Mucosa of stomach (tissue), 1 donor: Measurements from ENCODE around the gene PHTF1.

Experiments
- H3K27me3 ChIP-seq: one replicate; pipeline ENCODE4 v1.7.0; 2013; ENCODE audit warnings: mild to moderate bottlenecking, low read length; ENCODE audit not compliant: control insufficient read depth, insufficient read depth
- H3K36me3 ChIP-seq: one replicate; pipeline ENCODE4 v1.7.0; 2013; ENCODE audit warnings: low read length; ENCODE audit not compliant: control insufficient read depth, insufficient read depth
- H3K4me1 ChIP-seq: one replicate; pipeline ENCODE4 v1.7.0; 2013; ENCODE audit warnings: mild to moderate bottlenecking, low read length; ENCODE audit not compliant: control insufficient read depth, insufficient read depth
- H3K4me3 ChIP-seq: one replicate; pipeline ENCODE4 v1.7.0; 2013; ENCODE audit warnings: low read length
- H3K9ac ChIP-seq: one replicate; pipeline ENCODE4 v1.7.0; 2013; ENCODE audit warnings: mild to moderate bottlenecking, low read length, moderate library complexity
- H3K9me3 ChIP-seq: one replicate; pipeline ENCODE4 v1.7.0; 2013; ENCODE audit warnings: mild to moderate bottlenecking, low read length, moderate library complexity; ENCODE audit not compliant: control insufficient read depth
- donor health status: Pancreatic carcinoma.

Gene PHTF1

DNA sequence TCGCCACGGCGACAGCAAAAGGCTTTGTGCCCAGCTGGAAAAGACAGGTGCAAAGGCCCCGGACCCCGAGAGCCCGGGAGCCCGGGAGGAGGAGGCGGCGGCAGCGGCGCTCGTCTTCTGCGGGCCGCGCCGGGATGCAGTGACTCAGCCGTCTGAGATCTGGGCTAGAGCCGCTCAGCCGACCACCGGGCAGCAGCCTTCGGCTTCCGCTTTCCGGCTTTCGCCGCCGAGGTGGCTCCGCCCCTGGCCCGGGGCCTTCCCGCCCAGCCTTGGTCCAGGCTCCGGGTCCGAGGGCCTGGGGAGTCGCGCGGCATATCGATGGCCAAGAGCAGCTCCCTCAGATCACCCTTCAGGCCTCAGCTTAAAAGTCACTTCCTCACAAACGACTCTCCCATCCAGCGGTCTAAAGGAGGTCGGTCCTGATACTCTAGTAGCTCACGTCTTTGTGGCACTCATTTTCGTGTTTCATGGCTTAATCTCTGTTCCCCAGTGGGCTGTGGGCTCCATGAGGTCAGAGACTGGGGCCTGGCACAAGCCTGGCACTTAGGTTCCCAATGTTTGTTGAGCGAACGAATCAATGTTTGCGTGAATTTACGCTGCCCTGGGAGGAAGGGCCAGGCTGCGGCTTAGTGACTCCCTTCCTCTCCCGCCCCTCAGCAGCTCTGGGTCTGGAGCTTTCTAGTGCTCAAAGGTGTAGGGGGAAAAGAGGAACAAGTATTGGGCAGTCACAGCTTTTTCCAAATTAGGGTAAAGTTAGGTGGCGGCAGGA, at the start of gene PHTF1:
Gene PHTF1, minus strand, starts transcription at position 154 of the 769 bp plus-strand sequence. CDS start 783 bp downstream, outside the sequence.
- Histone ChIP-seq H3K36me3 (no peaks in the 10 kb centered on the region), H3K4me3 (peak within 1 kb of the TSS; percentile 85), H3K9ac (peak within 1 kb of the TSS; percentile 88), H3K4me1 (peaks cover 6% of the 10 kb centered on the region), H3K27me3 (no peaks in the 10 kb centered on the region), H3K9me3 (no peaks in the 10 kb centered on the region)

DNA sequence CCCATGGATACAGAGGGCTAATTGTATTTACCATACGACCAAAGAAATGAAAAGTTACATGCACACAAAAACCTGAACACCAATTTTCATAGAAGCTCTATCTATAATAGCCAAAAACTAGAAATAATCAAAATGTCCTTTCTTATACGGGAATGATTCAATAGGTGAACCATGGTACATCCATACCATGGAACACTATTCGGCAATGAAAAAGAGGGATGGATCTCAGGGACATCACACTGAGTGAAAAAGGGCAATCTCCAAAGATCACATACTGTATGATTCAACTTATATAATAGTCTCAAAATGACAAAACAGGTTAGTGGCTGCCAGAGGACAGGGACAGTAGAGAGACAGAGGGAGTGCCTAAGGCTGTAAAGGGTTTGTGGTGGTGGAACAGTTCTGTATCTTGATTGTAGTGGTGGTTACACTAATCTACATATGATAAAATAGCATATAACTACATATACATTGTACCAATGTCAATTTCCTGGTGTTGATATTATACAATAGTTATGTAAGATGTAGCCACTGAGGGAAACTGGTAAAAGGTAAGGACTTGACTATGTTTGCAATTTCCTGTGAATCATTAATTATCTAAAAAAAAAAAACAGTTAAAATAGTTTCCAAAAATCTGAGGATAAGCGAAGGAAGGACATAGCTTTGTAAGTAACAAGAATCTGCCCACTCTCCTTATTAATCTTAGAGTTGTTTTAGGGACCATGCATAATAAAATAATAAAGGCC, 49.3 kb upstream of the PHTF1 start:
- H3K9ac ChIP-seq, result no peak overlapping the region
- peaks cover 31% of the 10 kb centered on the region for H3K4me1 ChIP-seq
- H3K27me3 ChIP-seq, result no peaks in the 10 kb centered on the region
- H3K9me3 ChIP-seq, result no peaks in the 10 kb centered on the region
- H3K4me3 ChIP-seq, result no peak overlapping the region
- no peaks in the 10 kb centered on the region for H3K36me3 ChIP-seq

GRCh38 chr1:113805639-113806038, 46.4 kb upstream of the PHTF1 start:
- no peaks in the 10 kb centered on the region for H3K27me3 ChIP-seq
- H3K9me3 ChIP-seq, result no peaks in the 10 kb centered on the region
- H3K9ac ChIP-seq, result no peak overlapping the region
- peaks cover 30% of the 10 kb centered on the region for H3K4me1 ChIP-seq
- no peaks in the 10 kb centered on the region for H3K36me3 ChIP-seq
- no peak overlapping the region for H3K4me3 ChIP-seq

DNA sequence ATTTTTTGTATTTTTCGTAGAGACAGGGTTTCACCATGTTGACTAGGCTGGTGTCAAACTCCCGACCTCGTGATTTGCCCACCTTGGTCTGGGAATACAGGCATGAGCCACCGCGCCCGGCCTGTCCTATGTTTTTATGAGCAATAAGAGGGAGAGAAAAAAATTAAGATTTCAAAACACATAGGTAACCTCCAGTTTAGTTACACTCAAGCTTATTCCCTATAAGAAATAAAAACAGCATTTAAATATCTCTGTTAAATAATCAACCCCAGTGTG, 45.9 kb upstream of the PHTF1 start:
- Histone ChIP-seq H3K4me1 (peaks cover 30% of the 10 kb centered on the region), H3K9me3 (no peaks in the 10 kb centered on the region), H3K4me3 (no peak overlapping the region), H3K27me3 (no peaks in the 10 kb centered on the region), H3K36me3 (no peaks in the 10 kb centered on the region), H3K9ac (no peak overlapping the region)

- H3K27me3 ChIP-seq, result no peaks in the 10 kb centered on the region
Observed at GRCh38 chr1:113804421-113805255, 45.4 kb upstream of the PHTF1 start.

GRCh38 chr1:113802367-113803007, 43.2 kb upstream of the PHTF1 start:
- Histone ChIP-seq H3K4me1 (peaks cover 25% of the 10 kb centered on the region), H3K9me3 (no peaks in the 10 kb centered on the region), H3K9ac (no peak overlapping the region), H3K4me3 (no peak overlapping the region), H3K27me3 (no peaks in the 10 kb centered on the region), H3K36me3 (no peaks in the 10 kb centered on the region)

More at GRCh38 chr1:113804421-113805255, 45.4 kb upstream of the PHTF1 start:
- peaks cover 30% of the 10 kb centered on the region for H3K4me1 ChIP-seq
- no peak overlapping the region for H3K4me3 ChIP-seq
- H3K9me3 ChIP-seq, result no peaks in the 10 kb centered on the region
- no peak overlapping the region for H3K9ac ChIP-seq
- no peaks in the 10 kb centered on the region for H3K36me3 ChIP-seq

GRCh38 chr1:113800487-113800886, 41.2 kb upstream of the PHTF1 start:
- Histone ChIP-seq H3K27me3 (no peaks in the 10 kb centered on the region), H3K9ac (no peak overlapping the region), H3K36me3 (no peaks in the 10 kb centered on the region), H3K4me1 (peaks cover 24% of the 10 kb centered on the region), H3K4me3 (no peak overlapping the region), H3K9me3 (no peaks in the 10 kb centered on the region)

DNA sequence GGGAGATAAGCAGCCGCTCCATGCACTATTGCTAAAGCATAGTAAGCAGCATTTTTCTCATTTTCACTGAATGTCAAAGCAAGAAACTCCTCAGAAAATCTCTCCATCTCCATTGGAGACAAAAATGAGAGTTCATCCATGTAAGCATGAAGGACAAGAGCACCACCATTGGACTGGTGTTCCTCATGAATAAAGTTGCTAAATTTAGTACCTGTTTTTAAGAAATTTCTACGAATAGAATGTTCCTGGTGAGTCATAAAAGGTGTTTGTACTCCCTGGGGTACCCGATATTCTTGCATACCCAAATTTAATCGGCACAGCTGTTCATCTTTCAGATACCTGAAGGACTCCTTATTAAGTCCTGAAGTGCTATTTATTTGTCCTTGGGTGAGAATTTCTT, 38.2 kb upstream of the PHTF1 start:
- Histone ChIP-seq H3K36me3 (no peaks in the 10 kb centered on the region), H3K9me3 (no peaks in the 10 kb centered on the region), H3K4me1 (no peaks in the 10 kb centered on the region)

GRCh38 chr1:113793878-113794834, 34.9 kb upstream of the PHTF1 start:
- Histone ChIP-seq H3K27me3 (no peaks in the 10 kb centered on the region), H3K9ac (no peak overlapping the region), H3K4me1 (peaks cover 1% of the 10 kb centered on the region), H3K36me3 (no peaks in the 10 kb centered on the region), H3K9me3 (no peaks in the 10 kb centered on the region), H3K4me3 (no peak overlapping the region)

More for the DNA sequence above, 38.2 kb upstream of the PHTF1 start:
- Histone ChIP-seq H3K27me3 (no peaks in the 10 kb centered on the region), H3K9ac (no peak overlapping the region), H3K4me3 (no peak overlapping the region)

DNA sequence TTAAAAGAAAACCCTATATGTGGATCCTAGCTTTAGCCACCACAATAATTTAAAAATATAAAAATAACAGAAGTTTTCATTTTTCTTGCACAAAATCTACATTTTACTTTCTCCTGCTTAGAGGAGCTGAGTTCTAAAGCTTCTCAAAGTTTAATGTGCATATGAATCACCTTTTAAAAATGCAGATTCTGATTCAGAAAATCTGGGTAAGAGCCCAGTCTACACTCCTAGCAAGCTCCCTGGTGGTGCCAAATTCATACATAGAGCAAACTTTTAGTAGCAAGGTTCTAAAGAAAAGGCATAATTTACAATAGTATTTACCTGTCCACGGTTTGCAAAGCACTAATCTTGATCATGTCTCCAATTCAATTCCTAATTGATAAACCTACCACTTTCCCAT, 33.7 kb upstream of the PHTF1 start:
- Histone ChIP-seq H3K27me3 (no peaks in the 10 kb centered on the region), H3K9me3 (no peaks in the 10 kb centered on the region), H3K4me3 (no peak overlapping the region), H3K9ac (no peak overlapping the region), H3K36me3 (no peaks in the 10 kb centered on the region), H3K4me1 (peaks cover 9% of the 10 kb centered on the region)

DNA sequence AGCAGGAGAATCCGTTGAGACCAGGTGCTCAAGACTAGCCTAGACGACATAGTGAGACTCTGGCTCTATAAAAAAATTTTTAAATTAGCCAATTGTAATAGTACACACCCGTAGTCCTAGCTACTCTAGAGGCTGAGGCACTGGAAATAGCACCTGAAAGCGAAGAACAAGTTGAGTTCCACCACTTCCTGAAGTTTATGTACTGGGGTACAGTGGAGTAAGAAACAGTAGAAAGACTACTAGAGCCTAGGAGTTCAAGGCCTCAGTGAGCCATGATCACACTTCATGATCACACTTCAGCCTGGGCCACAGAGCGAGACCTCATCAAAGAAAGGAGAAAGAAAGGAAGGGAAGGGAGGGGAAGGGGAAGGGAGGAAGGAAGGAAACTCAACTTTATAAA, 33.2 kb upstream of the PHTF1 start:
- no peak overlapping the region for H3K4me3 ChIP-seq
- peaks cover 9% of the 10 kb centered on the region for H3K4me1 ChIP-seq
- no peaks in the 10 kb centered on the region for H3K9me3 ChIP-seq
- no peaks in the 10 kb centered on the region for H3K27me3 ChIP-seq
- H3K9ac ChIP-seq, result no peak overlapping the region
- H3K36me3 ChIP-seq, result no peaks in the 10 kb centered on the region
